DMS114 treated with DMSO at 0.1 percent for 48 hours (cell line): ENCODE measurements around the gene BMP6.
"Not testable (repeated sequence)": the region's sequence is repeated elsewhere in the genome, so short reads cannot be mapped to it uniquely, and the experiment has no call there.

Experiments
- DNase-seq: peaks from one replicate; lab custom pipeline; 2025; ENCODE audit not compliant: unreplicated experiment; lab: John Stamatoyannopoulos, UW

BMP6 gene

DNA sequence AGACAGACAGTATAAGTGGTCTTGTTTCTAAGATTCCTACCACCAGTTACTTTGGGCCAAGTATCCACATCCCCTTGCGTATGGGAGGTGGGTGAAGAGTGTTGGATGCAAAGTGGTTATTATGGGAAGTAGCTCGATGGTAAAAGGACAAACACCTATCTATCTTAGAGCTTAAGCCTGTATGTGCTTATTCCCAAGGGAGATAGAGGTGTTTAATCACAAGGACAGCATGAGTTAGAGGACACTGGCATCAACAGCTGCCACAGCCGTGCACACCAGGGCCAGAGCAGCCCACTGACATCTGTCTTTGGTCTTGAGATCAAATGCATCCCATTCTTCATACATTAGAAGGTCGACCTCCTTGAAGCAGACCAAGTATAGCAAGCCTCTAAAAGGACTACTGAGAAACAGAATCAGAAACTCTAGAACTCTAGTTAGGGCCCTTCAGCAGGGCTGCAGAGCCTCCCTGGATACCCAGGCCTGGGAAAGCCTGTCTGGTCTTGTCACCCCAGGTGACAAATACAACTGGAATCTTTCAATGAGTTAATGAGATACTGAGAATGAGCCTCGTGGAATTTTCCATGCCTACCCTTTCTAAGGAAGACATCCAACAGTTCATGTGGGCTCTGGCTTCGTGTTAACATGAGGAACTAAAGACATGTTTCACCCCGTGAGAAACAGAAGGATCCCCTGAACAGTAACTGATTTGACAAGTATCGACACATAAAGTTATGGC is 156.0 kb downstream of the BMP6 start:
- no peak for DNase-seq

DNA sequence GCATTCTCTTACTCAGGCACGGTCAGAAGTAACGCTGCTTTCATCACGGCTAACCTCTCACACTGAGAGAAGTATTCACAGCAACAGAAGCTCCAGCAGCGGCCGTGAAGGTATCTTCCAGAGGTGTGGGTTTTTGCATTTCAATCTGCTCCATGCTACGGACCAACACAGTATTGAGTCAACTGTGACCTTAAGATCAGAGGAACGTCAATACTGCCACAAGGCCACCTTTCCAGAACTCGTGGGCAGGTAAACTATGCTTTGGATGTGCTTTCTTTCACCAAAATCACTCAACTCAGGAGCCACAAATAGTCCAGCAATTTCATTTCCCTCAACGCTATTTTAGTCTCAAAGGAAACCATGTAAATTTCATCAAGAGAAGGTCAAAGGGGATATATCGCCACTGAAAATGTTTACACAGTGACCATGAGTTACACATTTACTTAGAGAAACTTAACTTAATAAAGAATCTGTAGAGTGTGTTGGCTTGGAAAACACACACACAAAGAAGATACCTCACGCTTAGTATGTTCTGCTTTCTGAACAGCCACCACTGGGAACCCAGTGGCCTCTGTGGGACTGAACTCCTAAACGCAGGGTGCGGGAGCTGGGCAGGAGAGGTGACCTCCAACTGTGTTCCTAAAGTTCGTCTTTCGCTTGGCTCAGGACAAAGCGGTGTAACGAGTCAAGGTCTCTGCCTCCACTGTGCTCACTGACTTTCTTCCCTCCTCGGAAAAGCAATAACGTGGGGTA is 156.8 kb downstream of the BMP6 start:
- no peak for DNase-seq

DNA sequence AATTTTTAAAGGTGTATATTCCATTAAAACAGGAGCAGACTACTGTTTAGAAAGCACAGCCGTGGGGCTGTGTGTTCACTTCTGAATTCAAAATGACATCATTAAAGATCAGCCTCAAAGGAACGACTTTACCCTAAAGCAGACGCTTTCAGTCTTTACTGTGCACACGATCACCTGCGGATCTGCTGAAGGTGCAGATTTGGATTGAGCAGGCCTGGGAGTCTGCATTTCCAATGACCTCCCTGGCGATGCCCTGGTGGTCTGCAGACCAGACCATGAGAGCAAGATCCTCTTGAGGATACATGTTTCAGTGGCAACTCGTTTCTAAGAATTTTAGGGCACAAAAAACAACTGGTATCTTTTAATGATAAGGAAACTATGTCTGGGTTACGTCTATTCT is 157.5 kb downstream of the BMP6 start:
- DNase-seq: no peak

DNA sequence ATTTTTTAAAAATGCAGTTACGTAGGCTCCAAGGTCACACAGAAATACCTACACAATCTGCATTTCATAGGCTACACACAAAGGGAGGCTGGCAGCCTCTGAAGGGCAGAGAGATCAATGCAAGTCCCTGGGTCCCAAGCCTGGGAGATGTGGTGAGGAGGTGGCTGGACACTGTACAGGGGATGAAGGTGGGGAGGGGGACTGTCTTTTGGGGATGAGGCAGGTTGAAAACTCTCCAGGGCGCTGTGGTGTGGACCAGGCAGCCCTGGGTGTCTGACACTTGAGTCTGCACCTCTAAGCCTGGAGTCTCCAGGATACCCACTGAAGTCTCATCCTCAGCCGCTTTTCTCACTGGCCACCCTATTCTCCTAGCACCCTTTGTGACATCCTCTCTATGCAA is 160.2 kb downstream of the BMP6 start:
- DNase-seq: no peak

DNA sequence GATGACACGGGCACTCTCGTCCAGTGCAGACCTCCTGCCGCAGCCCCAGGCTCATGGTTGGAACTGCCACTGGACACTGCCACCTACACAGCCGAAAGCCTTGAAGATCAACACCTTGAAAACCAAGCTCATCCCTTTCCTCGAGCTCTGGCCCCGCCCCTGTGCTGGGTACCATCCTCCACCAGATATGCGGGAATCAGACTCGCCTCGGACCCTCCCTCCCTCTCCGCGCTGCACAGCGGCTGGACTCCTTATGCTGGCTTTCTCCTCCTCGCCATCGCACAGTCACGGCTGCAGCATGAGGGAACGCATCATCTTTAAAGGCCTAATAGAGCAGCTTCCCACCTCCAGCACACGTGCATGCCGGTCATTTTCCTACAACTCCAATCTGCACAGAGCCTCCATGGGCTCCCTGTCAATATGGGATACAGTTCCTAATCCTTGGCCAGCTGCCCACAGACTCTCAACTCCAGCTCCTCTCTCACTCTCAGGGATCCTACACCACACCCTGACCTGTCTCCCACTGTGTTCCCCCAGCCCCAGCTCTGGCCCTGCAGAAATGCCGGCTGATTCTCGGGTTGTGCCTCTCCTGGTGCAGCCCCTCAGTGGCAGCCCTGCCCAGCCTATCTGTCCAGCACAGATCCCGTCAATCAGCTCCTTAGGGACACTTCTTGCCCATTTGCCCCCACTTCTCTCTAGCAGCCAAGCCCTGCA is 161.5 kb downstream of the BMP6 start:
- no peak for DNase-seq

DNA sequence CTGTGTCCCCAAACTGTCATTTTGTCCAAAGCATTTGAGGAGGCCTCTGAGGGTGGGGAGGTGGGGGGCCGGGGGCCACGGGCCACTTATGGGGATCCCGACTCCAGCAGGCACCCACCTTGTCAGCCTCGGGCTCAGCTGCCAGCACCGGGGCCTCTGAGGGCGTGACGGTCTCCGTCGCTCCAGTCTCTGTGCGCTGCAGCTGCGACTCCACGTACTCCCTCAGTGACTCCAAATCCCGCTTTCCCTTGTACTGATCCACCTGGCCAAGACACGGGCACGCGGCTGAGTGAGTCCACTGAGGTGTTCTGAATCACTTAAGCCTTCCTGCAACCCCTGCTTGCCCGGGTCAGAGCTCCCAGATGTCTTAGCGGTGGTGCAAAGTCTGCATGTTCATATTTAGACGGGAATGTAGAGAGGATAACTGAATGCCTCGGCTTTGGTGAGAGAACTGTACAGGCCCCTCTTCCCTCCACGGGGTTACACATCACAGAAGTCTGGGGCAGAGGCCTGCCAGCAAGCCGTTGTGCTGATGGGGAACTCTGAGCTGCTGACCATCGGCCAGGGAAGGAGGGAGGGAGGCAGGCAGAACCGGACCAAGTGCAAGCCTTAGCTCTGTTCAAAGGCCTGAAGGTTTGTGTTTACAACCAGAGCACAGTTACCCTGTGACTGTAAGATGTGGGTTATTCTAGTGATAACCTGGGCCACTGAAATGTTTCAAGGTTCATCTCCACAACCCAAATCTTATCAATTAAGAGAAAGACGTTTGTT is 162.9 kb downstream of the BMP6 start:
- no peak for DNase-seq

DNA sequence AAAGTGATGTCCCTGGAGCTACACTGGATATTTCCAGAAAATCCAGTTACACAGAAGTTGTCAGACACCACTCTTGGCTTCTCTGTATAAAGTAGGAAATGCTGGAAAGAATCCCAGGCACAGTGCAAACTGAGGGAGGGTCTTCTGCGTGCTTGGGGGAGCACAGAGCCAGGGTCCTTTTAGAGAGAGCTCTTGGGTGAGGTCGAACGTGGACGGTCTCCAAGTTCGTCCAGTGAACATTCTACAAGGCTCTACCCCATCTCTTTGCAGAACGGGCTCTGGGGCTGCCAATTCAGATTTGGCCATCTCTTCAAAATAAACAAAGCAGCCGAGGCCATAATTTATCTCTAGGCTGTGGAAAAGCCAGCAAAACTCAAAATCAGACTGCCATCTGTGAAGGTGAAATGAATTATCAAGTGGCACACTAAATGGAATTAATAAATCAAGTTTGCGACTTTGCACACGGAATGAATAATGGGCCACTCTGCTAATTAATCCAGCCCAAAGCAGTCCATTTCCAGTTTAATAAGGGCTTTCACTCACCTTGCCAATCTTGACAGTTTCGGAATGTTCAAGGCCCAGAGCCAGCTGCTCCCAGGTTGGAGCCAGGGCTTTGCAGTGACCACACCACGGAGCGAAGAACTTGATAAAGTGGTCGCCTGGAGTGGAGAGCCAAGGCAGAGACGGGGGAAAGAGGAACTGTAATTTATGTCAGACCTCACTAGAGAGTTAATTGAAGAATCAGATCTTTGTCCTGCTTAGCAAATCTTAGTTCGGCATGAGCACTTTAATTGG is 165.4 kb downstream of the BMP6 start:
- DNase-seq: no peak

DNA sequence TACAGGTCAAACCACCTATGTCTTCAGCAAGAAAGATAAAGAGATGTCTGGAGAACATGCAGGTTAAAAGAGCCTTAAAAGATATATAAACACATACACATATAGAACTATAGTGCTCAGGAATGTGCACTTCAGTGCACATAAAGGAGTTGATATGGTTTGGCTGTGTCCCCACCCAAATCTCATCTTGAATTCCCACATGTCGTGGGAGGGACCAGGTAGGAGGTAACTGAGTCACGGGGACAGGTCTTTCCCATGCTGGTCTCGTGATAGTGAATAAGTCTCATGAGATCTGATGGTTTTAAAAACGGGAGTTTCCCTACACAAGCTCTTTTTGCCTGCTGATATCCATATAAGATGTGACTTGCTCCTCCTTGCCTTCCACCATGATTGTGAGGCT is 166.5 kb downstream of the BMP6 start:
- DNase-seq: not testable (repeated sequence)

DNA sequence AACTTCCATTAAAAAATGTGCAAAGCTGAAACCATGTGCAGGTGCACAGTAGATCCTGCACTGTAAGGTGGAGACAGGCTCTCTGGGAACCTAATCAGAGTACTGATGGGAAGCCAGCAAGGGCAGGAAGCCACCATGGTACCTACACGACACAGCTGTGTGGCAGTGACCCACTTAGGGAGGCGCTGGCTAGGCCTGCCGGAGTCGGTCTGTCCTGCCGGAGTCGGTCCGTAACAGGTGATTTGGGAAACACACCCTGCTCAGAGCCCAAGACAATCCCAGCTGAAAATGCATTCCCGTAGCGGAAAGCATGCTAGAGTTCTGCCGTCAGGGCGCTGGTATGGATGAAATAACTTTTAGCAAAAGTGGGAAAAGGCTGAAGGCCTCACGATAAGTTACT is 167.4 kb downstream of the BMP6 start:
- DNase-seq: no peak

DNA sequence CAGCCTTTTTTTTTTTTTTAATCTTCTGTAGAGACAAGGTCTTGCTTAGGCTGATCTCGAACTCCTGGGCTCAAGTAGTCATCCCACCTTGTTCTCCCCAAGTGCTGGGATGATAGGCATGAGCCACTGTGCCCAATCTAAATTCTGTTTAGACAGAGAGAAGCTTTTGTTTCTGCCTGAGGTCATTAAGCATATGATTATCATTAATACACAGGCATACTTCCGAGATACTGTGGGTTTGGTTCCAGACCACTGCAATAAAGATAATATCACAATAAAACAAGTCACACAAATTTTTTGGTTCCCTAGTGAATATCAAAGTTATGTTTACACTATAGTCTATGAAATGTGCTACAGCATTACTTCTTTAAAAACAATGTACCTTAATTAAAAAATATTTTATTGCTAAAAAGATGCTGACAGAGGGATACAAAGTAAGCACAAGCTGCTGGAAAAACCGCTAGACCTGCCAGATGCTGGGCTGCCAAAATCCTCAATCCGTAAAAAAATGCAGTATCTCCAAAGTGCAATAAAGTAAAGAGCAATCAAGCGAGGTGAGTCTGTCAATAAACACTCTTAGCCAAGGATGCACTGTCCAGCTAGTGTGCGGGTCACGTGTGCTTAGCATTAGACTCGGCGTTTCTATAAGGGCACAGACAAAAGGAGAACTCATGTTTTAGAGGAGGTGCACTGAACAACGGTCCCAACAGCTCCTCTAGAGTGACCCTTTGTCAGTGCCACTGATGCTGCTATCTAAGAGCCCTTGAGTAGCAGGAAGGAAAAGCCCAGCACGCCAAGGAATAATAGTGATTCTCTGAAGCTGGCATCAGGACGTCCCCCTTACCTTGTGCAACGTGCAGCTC is 168.6 kb downstream of the BMP6 start:
- no peak for DNase-seq

DNA sequence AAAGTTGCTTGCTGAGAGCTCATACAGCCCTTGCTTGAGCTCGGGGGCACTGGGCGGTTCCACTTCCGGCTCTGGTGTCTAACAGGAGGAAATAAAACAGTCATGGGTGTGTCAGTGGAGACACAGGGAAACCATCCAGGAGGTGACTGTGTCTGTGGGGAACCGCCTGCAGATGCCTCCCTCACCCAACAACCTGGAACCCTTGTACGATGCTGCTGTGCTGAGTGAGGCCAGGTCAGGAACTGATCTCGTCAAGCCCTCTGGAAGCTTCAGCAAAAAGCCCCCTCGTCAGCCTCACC is 169.2 kb downstream of the BMP6 start:
- DNase-seq: no peak

DNA sequence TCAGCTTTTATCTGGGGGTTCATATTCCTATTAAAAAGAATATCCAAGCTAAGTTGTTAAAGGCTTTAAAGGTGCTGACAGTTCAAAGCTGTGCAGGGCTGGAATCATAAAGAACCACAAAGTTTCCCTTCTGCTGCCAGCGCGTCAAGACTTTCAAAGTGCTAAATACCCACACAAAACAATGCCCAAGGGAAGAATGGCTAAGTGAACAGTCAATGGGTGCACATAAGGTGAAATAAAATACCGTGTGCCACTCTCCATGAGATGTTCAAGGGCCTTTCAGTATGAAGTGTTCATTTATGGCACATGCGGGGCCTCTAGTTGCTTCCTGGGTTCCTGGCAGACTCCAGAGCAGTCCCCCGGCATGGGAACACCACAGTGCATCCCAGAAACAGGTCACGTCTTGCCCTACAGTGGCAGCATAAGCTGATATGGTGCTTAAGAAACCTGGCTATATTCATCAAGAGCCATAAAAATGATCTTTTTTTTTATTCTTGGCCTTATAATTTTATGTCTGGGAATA is 170.6 kb downstream of the BMP6 start:
- DNase-seq: no peak

DNA sequence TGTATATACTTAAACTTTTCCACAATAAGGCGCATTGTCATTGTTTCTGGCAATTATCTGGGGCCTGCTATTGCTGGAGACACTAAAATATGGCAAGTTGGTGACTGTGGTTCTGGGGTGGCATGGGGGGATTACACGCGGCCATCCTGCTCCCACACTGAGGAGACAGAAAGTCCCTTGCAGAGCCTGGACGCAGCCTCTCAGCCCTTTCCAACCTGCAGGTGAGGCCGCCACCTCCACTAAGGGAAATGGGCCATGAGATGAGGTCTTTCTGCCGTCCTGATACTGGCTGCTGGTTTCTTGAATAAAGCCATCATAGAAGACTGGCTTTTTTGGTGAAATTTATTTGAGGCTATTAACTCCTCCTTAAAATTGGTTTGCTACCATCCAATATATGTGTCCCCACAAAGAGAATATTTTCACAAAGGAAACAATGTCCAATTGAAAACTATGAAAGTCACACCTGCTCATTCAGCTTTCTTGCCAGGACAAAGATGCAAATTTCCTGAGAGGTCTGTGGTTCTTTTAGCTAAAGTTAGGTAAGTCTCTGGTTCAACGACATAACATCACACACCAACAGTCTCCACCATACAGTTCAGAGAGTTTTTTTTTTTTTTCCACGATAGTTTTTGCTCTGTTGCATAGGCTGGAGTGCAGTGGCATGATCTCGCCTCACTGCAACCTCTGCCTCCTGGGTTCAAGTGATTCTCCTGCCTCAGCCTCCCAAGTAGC is 171.7 kb downstream of the BMP6 start:
- no peak for DNase-seq

DNA sequence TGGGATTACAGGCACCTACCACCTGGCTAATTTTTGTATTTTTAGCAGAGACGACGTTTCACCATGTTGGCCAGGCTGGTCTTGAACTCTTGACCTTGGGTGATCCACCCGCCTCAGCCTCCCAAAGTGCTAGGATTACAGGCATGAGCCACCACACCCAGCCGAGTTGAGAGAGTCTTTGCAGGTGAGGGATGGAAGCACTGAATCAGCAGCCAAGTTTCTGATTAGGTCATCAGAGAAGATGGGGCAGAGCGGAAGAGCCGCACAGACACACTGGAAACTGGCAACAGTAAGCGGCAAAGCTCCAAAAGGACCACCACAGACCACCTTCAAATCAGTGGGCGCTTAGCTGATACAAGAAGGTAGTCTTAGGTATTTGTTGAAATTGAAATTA is 172.3 kb downstream of the BMP6 start:
- not testable (repeated sequence) for DNase-seq

DNA sequence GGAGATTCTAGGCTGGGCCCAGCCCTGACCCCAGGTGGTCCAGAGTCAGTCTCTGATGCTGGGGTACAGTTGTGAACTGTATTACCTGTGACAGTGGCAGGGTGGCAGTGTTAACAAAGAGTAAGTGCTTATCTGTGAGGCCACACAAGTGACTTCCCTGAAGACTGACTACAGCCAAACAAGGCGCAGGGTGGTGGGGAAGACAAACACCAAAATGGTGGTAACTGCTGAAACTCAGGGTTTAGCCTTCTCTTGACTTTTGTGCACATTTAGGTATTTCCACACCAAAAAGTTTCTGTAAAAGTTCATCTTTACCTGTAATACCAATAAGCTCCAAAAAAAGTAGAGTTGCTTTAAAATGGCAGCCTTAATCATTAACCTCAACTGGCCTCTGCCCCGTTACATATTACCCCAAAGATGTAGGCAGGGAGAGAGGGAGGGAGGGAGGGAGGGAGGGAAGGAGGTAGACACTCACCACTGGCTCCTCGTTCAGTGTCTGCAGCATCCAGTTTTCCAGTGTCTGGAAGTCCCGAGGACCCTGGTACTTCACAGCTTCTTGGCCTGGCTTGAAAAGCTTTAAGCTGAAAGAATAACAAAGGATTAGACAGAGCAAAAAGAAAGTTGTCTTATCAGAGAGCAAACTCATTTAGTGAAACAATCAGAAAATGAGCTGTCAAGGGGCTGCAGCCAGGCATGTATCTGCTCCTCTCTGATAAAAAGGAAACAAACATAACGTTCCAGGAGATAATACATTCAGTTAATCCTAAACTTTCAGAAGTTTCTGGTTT is 173.4 kb downstream of the BMP6 start:
- no peak for DNase-seq

DNA sequence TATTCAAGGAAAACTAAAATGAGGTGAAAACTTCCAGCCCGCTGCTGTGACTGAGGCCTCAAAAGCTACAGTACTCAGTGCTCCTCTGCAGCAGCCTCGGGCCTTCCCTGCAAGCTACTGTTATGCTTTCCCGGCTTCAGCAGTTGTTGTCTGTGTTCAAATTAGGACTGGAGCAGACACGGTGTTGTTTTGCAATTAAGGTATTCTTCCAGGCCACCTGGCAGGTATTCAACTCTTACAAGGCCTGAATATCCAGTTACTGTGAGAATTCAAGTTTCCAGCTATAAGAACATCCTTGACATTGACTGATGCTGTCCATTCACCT is 174.0 kb downstream of the BMP6 start:
- DNase-seq: no peak

DNA sequence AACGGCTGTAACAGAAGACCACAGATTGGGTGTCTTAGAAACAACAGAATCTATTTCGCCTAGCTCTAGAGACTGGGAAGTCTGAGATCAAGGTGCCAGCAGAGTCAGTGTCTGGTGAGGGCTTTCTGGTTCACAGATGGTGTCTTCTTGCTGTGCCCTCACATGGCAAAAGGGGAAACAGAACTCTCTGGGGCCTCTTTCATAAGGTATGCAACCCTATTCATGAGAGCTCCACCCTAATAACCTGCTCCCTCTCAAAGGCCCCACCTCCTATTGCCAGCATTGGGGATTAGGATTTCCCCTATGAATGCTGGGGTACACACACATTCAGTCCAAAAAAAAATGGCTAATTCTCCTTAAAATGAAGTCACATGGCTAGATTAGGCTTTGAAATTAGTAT is 174.7 kb downstream of the BMP6 start:
- DNase-seq: no peak

DNA sequence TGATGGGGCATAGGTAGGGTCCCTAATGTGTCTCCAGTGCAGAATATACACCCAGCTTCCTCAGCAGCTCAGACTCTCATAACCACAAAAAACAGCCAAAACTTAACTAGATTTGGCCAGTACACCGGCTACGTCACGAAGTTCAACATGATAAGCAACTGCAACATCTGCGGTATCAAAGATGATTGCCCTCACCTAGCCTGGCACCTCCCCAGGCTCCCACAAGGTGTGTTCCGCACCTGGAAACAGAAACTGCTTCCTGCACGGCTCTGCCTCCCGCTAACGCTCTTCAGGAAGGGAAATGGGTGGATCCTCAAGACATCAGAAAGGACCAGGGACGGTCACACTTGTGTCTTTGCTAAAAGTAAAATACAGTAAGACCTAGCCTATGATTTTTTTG is 175.2 kb downstream of the BMP6 start:
- DNase-seq: no peak
